ENCODE results near the gene DPAGT1.

The DPAGT1 gene

GRCh38 chr11:119055901-119056300 lies 45.8 kb downstream of the DPAGT1 start:
- DNase-seq: peak; percentile 11

- DNase-seq: no peak
Measured at GRCh38 chr11:119054418-119054817, 47.2 kb downstream of the DPAGT1 start.

- DNase-seq: no peak
Measured at GRCh38 chr11:119052163-119052814, 49.4 kb downstream of the DPAGT1 start.

- no peak for DNase-seq
Measured at GRCh38 chr11:119051440-119052162, 50.1 kb downstream of the DPAGT1 start.

GRCh38 chr11:119049081-119049480 lies 52.6 kb downstream of the DPAGT1 start:
- no peak for DNase-seq

- DNase-seq: no peak
Measured at GRCh38 chr11:119048644-119049043, 53.0 kb downstream of the DPAGT1 start.

GRCh38 chr11:119047205-119047604 lies 54.4 kb downstream of the DPAGT1 start:
- DNase-seq: no peak
